Mesothelial cell of epicardium (in vitro differentiated cells): ENCODE measurements around the gene FLVCR2. TPM values are rescaled to one million over a fixed set of nuclear protein-coding genes. Genes with fewer than 3 reads are reported as not detected.

Experiments used
- DNase-seq, 2 experiments: peaks; one replicate each; pipeline ENCODE4 v3.0.0; 2021; ENCODE audit warnings: low spot score in 2 of 2; ENCODE audit not compliant: unreplicated experiment in 2 of 2
- H3K27ac Mint-ChIP-seq: 2 replicates; pipeline ENCODE4 v1.8.0; 2021; ENCODE audit warnings: mixed read lengths
- H3K27me3 Mint-ChIP-seq: 2 replicates; pipeline ENCODE4 v1.8.0; 2021; ENCODE audit warnings: low read depth, mixed read lengths
- H3K36me3 Mint-ChIP-seq: 2 replicates; pipeline ENCODE4 v1.8.0; 2021; ENCODE audit warnings: mixed read lengths
- H3K4me1 Mint-ChIP-seq: 2 replicates; pipeline ENCODE4 v1.8.0; 2021; ENCODE audit warnings: mixed read lengths
- H3K4me3 Mint-ChIP-seq: 2 replicates; pipeline ENCODE4 v1.8.0; 2021; ENCODE audit warnings: mild to moderate bottlenecking, moderate library complexity, mixed read lengths
- H3K9me3 Mint-ChIP-seq: 2 replicates; pipeline ENCODE4 v1.8.0; 2021; ENCODE audit warnings: mixed read lengths
- CTCF ChIP-seq: fragments of 200-600 bp; sonication (generic); IDR thresholded peaks from one replicate; pipeline ENCODE4 v1.5.0; 2021; ENCODE audit warnings: antibody characterized with exemption; ENCODE audit not compliant: unreplicated experiment
- total RNA-seq: library from RNA; stranded (reverse); gene quantifications from 3 replicates; pipeline ENCODE4 v1.2.1, GENCODE V29; 2021

Gene FLVCR2
- total RNA-seq, 1 donor from 2014 or later, result 3.0 TPM

GRCh38 chr14:75658957-75659356 lies 80.5 kb downstream of the FLVCR2 start:
- Mint-ChIP-seq H3K27me3 (no peaks in the 10 kb centered on the region), H3K36me3 (peaks cover 8% of the 10 kb centered on the region), H3K27ac (no peak overlapping the region), H3K4me1 (peaks cover 22% of the 10 kb centered on the region), H3K4me3 (no peak overlapping the region), H3K9me3 (no peaks in the 10 kb centered on the region)
- no peak for DNase-seq
- no peak for TF ChIP-seq CTCF

- Mint-ChIP-seq H3K27ac (peak overlapping the region; percentile 99), H3K4me3 (peak overlapping the region; percentile 99), H3K36me3 (peaks cover 6% of the 10 kb centered on the region), H3K4me1 (peaks cover 24% of the 10 kb centered on the region), H3K27me3 (no peaks in the 10 kb centered on the region), H3K9me3 (no peaks in the 10 kb centered on the region)
- TF ChIP-seq CTCF, result no peak
- no peak for DNase-seq
Observed at GRCh38 chr14:75660238-75660629, 81.8 kb downstream of the FLVCR2 start.

GRCh38 chr14:75660630-75661498 lies 82.4 kb downstream of the FLVCR2 start, which contains the start of the genes ERG28 and TTLL5:
ERG28 (minus strand) TSS chr14:75660876; CDS start chr14:75657502, 3,374 bp downstream.
TTLL5 (plus strand) TSS chr14:75661246; CDS start chr14:75663150, 1,904 bp downstream.
- Mint-ChIP-seq H3K4me1 (peaks cover 24% of the 10 kb centered on the region), H3K36me3 (peaks cover 6% of the 10 kb centered on the region), H3K27me3 (no peaks in the 10 kb centered on the region), H3K4me3 (peak within 1 kb of the TSS; percentile 99), H3K27ac (peak within 1 kb of the TSS; percentile 99), H3K9me3 (no peaks in the 10 kb centered on the region)
- no peak for TF ChIP-seq CTCF
- DNase-seq, result peak; percentile 93 to 97

- Mint-ChIP-seq H3K36me3 (peaks cover 6% of the 10 kb centered on the region), H3K27me3 (no peaks in the 10 kb centered on the region), H3K4me1 (peaks cover 24% of the 10 kb centered on the region), H3K27ac (peak overlapping the region; percentile 99), H3K9me3 (no peaks in the 10 kb centered on the region), H3K4me3 (peak overlapping the region; percentile 99)
- no peak for TF ChIP-seq CTCF
- DNase-seq, result no peak
Observed at GRCh38 chr14:75661499-75661814, 83.0 kb downstream of the FLVCR2 start.

GRCh38 chr14:75662966-75663365 lies 84.5 kb downstream of the FLVCR2 start:
- Mint-ChIP-seq H3K36me3 (peaks cover 6% of the 10 kb centered on the region), H3K9me3 (no peaks in the 10 kb centered on the region), H3K4me1 (peaks cover 24% of the 10 kb centered on the region), H3K27me3 (no peaks in the 10 kb centered on the region), H3K27ac (no peak overlapping the region), H3K4me3 (peak overlapping the region; percentile 99)
- TF ChIP-seq CTCF, result no peak
- DNase-seq, result no peak
